Measurements from ENCODE around the gene P2RX2.

P2RX2 gene

GRCh38 chr12:132605892-132606291, 12.7 kb upstream of the P2RX2 start:
- H3K9me3 ChIP-seq (ENCODE audit: control insufficient read depth in 1 of 2, low read length in 2 of 2): no peaks in the 10 kb centered on the region
- H3K4me1 ChIP-seq (ENCODE audit: control insufficient read depth in 1 of 2, insufficient read depth in 2 of 2, low read length in 2 of 2): peaks cover 0 to 14% of the 10 kb centered on the region in 2 donors
- H3K27me3 ChIP-seq (ENCODE audit: low read depth, low read length): peaks cover 18% of the 10 kb centered on the region
- no peak overlapping the region for H3K4me3 ChIP-seq (ENCODE audit: low read depth in 1 of 2, low read length in 2 of 2)
- H3K36me3 ChIP-seq (ENCODE audit: control insufficient read depth in 1 of 2, insufficient read depth in 2 of 2, low read length in 2 of 2): no peaks in the 10 kb centered on the region
- no peak overlapping the region for H3K27ac ChIP-seq (ENCODE audit: low read length)

GRCh38 chr12:132606466-132606865, 12.1 kb upstream of the P2RX2 start:
- no peaks in the 10 kb centered on the region for H3K36me3 ChIP-seq (ENCODE audit: control insufficient read depth in 1 of 2, insufficient read depth in 2 of 2, low read length in 2 of 2)
- H3K9me3 ChIP-seq (ENCODE audit: control insufficient read depth in 1 of 2, low read length in 2 of 2): peaks cover 0 to under 1% of the 10 kb centered on the region in 2 donors
- peaks cover 0 to 14% of the 10 kb centered on the region in 2 donors for H3K4me1 ChIP-seq (ENCODE audit: control insufficient read depth in 1 of 2, insufficient read depth in 2 of 2, low read length in 2 of 2)
- peaks cover 18% of the 10 kb centered on the region for H3K27me3 ChIP-seq (ENCODE audit: low read depth, low read length)
- no peak overlapping the region for H3K4me3 ChIP-seq (ENCODE audit: low read depth in 1 of 2, low read length in 2 of 2)
- H3K27ac ChIP-seq (ENCODE audit: low read length): no peak overlapping the region

GRCh38 chr12:132606927-132607326, 11.6 kb upstream of the P2RX2 start:
- Histone ChIP-seq H3K27ac (ENCODE audit: low read length) (no peak overlapping the region), H3K4me1 (ENCODE audit: control insufficient read depth in 1 of 2, insufficient read depth in 2 of 2, low read length in 2 of 2) (peaks cover 0 to 14% of the 10 kb centered on the region in 2 donors), H3K4me3 (ENCODE audit: low read depth in 1 of 2, low read length in 2 of 2) (no peak overlapping the region), H3K27me3 (ENCODE audit: low read depth, low read length) (peaks cover 18% of the 10 kb centered on the region), H3K9me3 (ENCODE audit: control insufficient read depth in 1 of 2, low read length in 2 of 2) (peaks cover 0 to 5% of the 10 kb centered on the region in 2 donors), H3K36me3 (ENCODE audit: control insufficient read depth in 1 of 2, insufficient read depth in 2 of 2, low read length in 2 of 2) (no peaks in the 10 kb centered on the region)

- H3K27me3 ChIP-seq (ENCODE audit: low read depth, low read length): peaks cover 17% of the 10 kb centered on the region
- H3K4me1 ChIP-seq (ENCODE audit: control insufficient read depth in 1 of 2, insufficient read depth in 2 of 2, low read length in 2 of 2): peaks cover 0 to 14% of the 10 kb centered on the region in 2 donors
- H3K36me3 ChIP-seq (ENCODE audit: control insufficient read depth in 1 of 2, insufficient read depth in 2 of 2, low read length in 2 of 2): no peaks in the 10 kb centered on the region
- H3K27ac ChIP-seq (ENCODE audit: low read length): no peak overlapping the region
- peaks cover 0 to 7% of the 10 kb centered on the region in 2 donors for H3K9me3 ChIP-seq (ENCODE audit: control insufficient read depth in 1 of 2, low read length in 2 of 2)
- H3K4me3 ChIP-seq (ENCODE audit: low read depth in 1 of 2, low read length in 2 of 2): no peak overlapping the region
Observed at GRCh38 chr12:132608231-132609171, 10.1 kb upstream of the P2RX2 start.

GRCh38 chr12:132610051-132610759, 8.4 kb upstream of the P2RX2 start, which contains the start of gene LRCOL1:
TSS of gene LRCOL1 (minus strand) at chr12:132610582. CDS start at chr12:132606251, 4,331 bp downstream.
- Histone ChIP-seq H3K9me3 (ENCODE audit: control insufficient read depth in 1 of 2, low read length in 2 of 2) (peaks cover 0 to 7% of the 10 kb centered on the region in 2 donors), H3K27me3 (ENCODE audit: low read depth, low read length) (peaks cover 2% of the 10 kb centered on the region), H3K4me1 (ENCODE audit: control insufficient read depth in 1 of 2, insufficient read depth in 2 of 2, low read length in 2 of 2) (peaks cover 0 to 6% of the 10 kb centered on the region in 2 donors), H3K4me3 (ENCODE audit: low read depth in 1 of 2, low read length in 2 of 2) (peak within 1 kb of the TSS; percentile 21 to 30), H3K27ac (ENCODE audit: low read length) (no peak within 1 kb of the TSS), H3K36me3 (ENCODE audit: control insufficient read depth in 1 of 2, insufficient read depth in 2 of 2, low read length in 2 of 2) (no peaks in the 10 kb centered on the region)

GRCh38 chr12:132610866-132611602, 7.5 kb upstream of the P2RX2 start:
- H3K27ac ChIP-seq (ENCODE audit: low read length): no peak overlapping the region
- no peaks in the 10 kb centered on the region for H3K36me3 ChIP-seq (ENCODE audit: control insufficient read depth in 1 of 2, insufficient read depth in 2 of 2, low read length in 2 of 2)
- no peak overlapping the region for H3K4me3 ChIP-seq (ENCODE audit: low read depth in 1 of 2, low read length in 2 of 2)
- H3K9me3 ChIP-seq (ENCODE audit: control insufficient read depth in 1 of 2, low read length in 2 of 2): peaks cover 3 to 7% of the 10 kb centered on the region in 2 donors
- peaks cover 10% of the 10 kb centered on the region for H3K27me3 ChIP-seq (ENCODE audit: low read depth, low read length)
- peaks cover 0 to 6% of the 10 kb centered on the region in 2 donors for H3K4me1 ChIP-seq (ENCODE audit: control insufficient read depth in 1 of 2, insufficient read depth in 2 of 2, low read length in 2 of 2)

GRCh38 chr12:132611620-132612019, 7.0 kb upstream of the P2RX2 start:
- Histone ChIP-seq H3K4me3 (ENCODE audit: low read depth in 1 of 2, low read length in 2 of 2) (no peak overlapping the region), H3K27me3 (ENCODE audit: low read depth, low read length) (peaks cover 12% of the 10 kb centered on the region), H3K36me3 (ENCODE audit: control insufficient read depth in 1 of 2, insufficient read depth in 2 of 2, low read length in 2 of 2) (no peaks in the 10 kb centered on the region), H3K9me3 (ENCODE audit: control insufficient read depth in 1 of 2, low read length in 2 of 2) (peaks cover 4 to 8% of the 10 kb centered on the region in 2 donors), H3K27ac (ENCODE audit: low read length) (no peak overlapping the region), H3K4me1 (ENCODE audit: control insufficient read depth in 1 of 2, insufficient read depth in 2 of 2, low read length in 2 of 2) (peaks cover 0 to 6% of the 10 kb centered on the region in 2 donors)

GRCh38 chr12:132614029-132614428, 4.5 kb upstream of the P2RX2 start:
- peaks cover 17% of the 10 kb centered on the region for H3K27me3 ChIP-seq (ENCODE audit: low read depth, low read length)
- no peak overlapping the region for H3K27ac ChIP-seq (ENCODE audit: low read length)
- H3K4me3 ChIP-seq (ENCODE audit: low read depth in 1 of 2, low read length in 2 of 2): no peak overlapping the region
- peaks cover 11 to 15% of the 10 kb centered on the region in 2 donors for H3K9me3 ChIP-seq (ENCODE audit: control insufficient read depth in 1 of 2, low read length in 2 of 2)
- H3K36me3 ChIP-seq (ENCODE audit: control insufficient read depth in 1 of 2, insufficient read depth in 2 of 2, low read length in 2 of 2): no peaks in the 10 kb centered on the region
- H3K4me1 ChIP-seq (ENCODE audit: control insufficient read depth in 1 of 2, insufficient read depth in 2 of 2, low read length in 2 of 2): peaks cover 0 to 10% of the 10 kb centered on the region in 2 donors

GRCh38 chr12:132614861-132615578, 3.6 kb upstream of the P2RX2 start:
- no peak overlapping the region for H3K4me3 ChIP-seq (ENCODE audit: low read depth in 1 of 2, low read length in 2 of 2)
- H3K27me3 ChIP-seq (ENCODE audit: low read depth, low read length): peaks cover 17% of the 10 kb centered on the region
- H3K9me3 ChIP-seq (ENCODE audit: control insufficient read depth in 1 of 2, low read length in 2 of 2): peaks cover 11 to 15% of the 10 kb centered on the region in 2 donors
- no peaks in the 10 kb centered on the region for H3K36me3 ChIP-seq (ENCODE audit: control insufficient read depth in 1 of 2, insufficient read depth in 2 of 2, low read length in 2 of 2)
- H3K27ac ChIP-seq (ENCODE audit: low read length): no peak overlapping the region
- peaks cover 0 to 7% of the 10 kb centered on the region in 2 donors for H3K4me1 ChIP-seq (ENCODE audit: control insufficient read depth in 1 of 2, insufficient read depth in 2 of 2, low read length in 2 of 2)

GRCh38 chr12:132615579-132616038, 3.0 kb upstream of the P2RX2 start:
- Histone ChIP-seq H3K27me3 (ENCODE audit: low read depth, low read length) (peaks cover 17% of the 10 kb centered on the region), H3K36me3 (ENCODE audit: control insufficient read depth in 1 of 2, insufficient read depth in 2 of 2, low read length in 2 of 2) (no peaks in the 10 kb centered on the region), H3K4me3 (ENCODE audit: low read depth in 1 of 2, low read length in 2 of 2) (no peak overlapping the region), H3K4me1 (ENCODE audit: control insufficient read depth in 1 of 2, insufficient read depth in 2 of 2, low read length in 2 of 2) (peaks cover 0 to 5% of the 10 kb centered on the region in 2 donors), H3K27ac (ENCODE audit: low read length) (no peak overlapping the region), H3K9me3 (ENCODE audit: control insufficient read depth in 1 of 2, low read length in 2 of 2) (peaks cover 11 to 15% of the 10 kb centered on the region in 2 donors)

Measured in muscle layer of duodenum (tissue), 2 donors.